ENCODE results near the gene C14orf119.
A peak's percentile ranks its signal among the peaks of the same experiment; 100 is the strongest.

The C14orf119 gene

DNA sequence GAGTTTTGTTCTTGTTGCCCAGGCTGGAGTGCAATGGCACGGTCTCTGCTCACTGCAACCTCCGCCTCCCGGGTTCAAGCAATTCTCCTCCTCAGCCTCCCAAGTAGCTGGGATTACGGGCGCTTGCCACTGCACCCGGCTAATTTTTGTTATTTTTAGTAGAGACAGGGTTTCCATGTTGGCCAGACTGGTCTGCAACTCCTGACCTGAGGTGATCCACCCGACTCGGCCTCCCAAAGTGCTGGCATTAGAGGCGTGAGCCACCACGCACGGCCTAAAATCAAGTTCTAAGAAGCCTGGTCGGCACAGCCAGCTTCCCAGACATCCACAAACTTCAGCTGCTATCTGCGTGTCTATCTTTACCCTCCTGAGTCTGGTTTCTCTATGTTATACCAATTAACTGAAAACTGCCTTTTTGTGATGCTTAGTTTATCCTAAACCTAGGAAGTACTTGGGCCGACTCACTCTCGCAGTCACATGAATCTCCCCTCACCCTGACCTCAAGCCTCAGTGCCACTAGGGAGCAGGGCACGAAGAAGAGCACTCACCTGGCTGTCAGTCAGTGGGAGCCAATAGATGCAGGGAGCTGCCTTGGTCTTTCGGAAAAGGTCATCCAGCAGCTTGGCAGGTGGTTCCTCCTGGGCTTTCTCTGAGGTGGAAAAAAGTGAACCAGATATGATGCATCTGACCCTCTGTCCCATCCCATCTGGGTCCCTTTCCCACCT is 34.6 kb upstream of the C14orf119 start:
- no peak for DNase-seq (ENCODE audit: low read depth)

DNA sequence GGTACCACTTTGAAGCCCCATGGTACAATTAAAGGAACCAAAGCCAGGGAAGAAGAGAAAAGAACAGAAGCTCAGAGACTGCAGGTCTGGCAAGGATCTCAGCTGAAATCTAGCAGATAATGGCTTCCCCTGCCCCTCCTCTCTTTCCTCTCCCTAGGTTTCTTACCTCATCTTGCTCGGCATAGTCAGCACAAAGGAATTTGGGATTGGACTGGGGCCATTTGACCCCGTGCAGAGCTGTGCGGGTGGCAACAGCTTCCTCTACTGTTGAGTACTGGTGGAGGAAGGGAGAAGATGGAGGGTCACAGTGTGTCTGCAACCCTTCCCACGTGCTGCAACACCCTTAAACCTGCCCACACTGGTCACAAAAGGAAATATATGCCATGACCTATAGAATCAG is 33.3 kb upstream of the C14orf119 start:
- no peak for DNase-seq (ENCODE audit: low read depth)

DNA sequence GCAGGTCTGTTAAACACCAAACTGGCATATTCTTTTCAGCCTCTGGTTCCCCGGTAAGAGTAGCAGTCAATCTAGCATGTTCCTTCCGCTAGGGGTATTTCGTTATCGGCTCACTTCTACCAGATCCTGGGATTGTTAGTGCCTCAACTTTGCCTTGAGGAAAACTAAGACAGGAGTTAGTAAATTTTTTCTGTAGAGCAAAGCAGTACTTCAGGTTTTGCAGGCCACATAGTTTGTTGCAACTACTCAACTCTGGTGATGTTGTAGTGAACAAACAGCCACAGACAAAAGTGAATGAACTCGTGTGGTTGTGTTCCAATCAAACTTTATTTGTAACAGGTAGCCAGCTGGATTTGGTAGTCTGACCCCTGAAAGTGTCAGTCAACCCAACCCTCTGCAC is 31.7 kb upstream of the C14orf119 start:
- DNase-seq (ENCODE audit: low read depth) = no peak

DNA sequence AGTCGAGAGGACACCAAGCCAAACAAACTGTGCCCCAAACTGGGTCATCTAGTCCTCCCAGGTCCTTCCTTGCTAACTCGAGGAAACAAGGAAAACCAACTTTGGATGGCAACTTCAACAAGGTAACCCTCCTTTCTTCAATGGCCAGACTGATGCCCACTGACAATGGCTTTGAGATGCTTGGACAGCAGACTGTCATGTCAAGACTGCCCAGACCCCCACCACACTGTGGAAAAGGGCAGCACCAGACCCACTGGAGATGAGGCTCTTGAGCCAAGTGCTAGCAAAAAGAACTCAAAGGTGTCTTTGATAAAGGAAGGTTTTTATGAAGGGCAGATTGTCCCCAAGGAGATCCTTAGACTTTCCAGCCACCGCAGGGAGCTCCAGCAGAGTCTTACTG is 28.9 kb upstream of the C14orf119 start:
- no peak for DNase-seq (ENCODE audit: low read depth)

DNA sequence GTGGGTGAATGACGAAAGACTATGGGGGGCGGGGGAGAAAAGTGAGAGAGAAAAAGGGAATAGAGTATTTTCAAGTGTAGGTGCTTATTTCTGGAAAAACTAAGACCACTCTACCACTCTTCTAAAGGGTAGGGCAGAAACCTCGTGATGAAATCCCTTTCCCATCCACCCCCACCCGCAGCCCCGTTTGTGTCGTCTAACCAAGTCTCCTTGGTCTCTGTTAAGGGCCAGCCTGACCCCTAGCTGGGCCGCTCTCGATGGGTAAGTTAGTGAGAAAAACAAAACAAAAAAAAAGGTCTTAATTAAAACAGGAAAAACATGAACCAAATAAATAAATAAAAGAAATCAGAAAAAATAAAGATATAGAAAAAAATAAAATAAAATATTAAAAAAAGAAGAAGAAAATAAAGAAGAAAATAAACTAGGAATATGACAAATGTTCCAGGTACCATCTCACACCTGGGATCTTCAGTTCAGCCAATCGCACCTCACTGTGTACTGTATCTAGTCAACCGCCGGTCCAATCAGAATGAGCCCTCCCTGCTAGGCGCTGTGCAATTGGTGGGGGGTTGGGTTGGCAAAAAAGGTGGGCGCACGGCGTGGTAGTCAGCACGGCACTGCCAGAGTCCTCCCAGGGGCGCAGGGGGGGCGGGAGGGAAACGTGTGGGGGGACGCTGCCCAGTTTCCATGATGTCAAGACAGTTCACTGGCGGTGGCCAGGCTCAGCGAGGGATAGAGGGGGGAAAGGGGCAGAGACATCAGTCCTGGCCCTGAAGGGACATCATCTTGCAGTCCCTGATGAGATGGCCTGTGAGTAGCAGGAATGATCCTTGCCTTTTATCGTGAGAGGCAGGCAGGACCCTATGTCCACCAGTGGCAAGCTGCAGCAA is 28.2 kb upstream of the C14orf119 start:
- no peak for DNase-seq (ENCODE audit: low read depth)

DNA sequence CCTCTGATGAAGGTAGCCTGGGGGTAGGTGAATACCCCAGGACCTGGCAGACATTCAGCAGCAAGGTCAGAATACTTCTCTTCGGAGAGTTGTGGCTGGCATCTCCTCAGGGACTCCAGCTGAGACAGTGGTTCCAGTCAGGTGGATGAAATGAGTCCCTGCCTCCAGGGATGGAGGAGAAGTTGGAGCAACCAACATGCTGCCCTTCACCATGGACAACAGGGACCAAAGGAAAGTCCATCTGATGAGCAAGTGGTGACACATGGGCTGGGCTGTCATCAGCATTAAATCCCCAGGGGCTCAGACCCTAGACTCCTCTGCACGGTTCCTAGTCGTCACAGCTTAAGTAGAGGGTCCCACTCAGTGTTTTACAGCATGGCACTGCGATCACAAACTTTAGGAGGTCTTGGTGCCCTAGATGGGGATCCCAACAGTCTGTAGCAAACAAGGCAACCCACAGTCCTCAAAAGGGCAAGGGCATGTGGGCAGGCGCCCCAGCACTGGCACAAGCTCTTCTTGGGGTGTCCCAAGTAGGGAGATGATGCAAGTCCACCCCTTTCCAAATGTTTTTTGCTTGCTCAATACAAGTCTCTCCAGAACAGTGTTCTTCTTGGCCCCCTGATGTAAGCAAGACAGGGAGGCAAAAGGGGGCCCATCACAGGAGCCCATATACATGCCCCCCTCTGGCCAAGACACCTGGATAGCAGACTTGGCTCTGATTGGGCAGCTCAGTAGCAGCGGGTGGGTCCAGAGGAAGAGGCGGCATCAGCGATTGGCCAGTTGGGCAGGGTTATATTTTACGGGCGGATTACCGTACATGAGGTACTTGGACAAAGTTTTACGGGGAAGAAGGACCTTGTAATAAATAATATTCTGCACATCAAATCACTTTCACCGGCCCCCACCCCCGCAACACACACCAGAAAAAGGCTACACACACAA is 27.2 kb upstream of the C14orf119 start:
- no peak for DNase-seq (ENCODE audit: low read depth)

DNA sequence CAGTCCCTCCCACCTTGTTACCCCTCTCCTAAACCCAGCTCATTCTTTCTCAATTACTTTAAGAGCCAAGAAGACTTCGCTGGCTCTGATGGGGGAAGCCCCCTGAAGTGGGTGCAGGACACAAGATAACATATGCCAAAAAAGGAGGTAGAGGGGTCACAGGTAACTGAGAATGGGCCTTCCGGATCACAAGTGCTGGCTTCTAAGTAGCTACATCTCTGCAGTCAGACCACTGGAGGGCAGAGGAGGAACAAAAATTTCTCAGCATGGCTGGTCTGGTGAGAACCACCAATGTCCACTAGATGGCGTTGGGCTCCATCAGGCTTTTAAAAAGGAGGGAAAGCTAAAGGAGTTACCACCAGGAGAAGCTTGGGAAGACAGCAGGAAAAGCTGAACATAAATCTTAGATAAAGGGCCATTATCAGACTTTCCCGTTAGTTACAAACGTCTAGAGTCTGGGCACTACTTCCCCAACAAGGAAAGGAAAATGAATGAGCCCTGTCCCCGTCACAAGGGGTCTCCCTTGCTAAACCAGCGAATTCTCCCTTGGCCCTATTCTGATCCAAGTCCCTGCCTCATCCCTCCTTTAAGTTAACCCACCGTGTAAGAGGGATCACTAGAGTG is 26.4 kb upstream of the C14orf119 start:
- DNase-seq (ENCODE audit: low read depth) = peak; percentile 61

DNA sequence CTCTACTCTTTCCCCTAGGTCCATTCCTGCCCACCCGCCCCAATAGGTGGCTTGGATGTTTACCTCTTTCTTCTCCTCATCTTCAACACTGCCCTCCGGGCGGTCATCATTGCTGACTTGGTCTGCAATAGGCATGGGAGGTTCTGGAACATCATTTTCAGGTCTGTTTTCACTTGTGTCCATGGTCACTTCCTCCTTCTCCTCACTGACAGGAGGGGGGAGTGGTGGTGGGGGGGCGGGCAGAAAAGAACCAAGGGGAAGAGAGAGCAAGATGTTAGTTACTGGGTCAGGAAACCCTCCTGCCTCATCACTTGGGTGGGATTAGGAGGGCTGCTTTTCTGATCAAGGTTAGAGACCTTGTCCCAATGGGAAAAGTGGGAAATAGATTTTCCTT is 25.9 kb upstream of the C14orf119 start:
- DNase-seq (ENCODE audit: low read depth) = no peak

DNA sequence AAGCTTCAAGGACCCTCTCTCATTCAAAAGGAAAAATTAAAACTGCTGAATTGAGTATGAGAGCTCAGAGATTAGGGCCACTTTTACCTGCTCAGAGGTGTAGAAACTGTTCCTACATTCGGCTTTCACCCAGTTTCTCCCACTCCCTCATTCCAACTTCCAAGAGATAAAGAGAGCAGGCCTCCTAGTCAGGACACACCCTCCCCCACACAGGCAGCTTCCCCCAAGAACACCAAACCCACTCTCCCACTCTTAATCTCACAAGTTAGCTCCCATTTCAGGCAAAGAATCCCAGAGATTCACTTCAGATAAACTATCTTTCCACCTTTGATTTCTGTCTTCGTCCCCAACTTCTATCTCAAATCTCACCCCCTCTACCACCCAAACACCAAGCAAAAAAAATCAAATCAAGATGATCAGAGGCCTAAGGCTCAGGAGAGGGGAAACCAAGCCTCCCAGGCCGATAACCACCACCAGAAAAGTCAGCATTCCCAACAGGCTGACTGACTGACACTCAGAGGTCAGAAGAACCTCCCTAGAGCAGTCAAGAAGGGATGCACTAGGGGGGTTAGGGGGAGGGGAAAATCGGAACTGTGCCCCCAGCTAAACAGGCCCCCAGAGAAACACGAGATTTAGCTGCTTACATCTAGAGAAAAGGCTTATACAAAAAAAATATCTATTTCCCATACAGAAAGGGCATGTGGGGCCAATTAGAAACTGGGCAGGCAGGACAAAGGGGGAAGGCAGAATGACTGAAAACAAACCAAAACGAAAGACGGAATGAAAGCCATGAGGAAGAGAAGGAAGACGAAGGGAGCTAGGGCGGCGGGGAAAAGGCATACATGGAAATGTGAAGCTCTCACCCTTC is 24.8 kb upstream of the C14orf119 start:
- no peak for DNase-seq (ENCODE audit: low read depth)

DNA sequence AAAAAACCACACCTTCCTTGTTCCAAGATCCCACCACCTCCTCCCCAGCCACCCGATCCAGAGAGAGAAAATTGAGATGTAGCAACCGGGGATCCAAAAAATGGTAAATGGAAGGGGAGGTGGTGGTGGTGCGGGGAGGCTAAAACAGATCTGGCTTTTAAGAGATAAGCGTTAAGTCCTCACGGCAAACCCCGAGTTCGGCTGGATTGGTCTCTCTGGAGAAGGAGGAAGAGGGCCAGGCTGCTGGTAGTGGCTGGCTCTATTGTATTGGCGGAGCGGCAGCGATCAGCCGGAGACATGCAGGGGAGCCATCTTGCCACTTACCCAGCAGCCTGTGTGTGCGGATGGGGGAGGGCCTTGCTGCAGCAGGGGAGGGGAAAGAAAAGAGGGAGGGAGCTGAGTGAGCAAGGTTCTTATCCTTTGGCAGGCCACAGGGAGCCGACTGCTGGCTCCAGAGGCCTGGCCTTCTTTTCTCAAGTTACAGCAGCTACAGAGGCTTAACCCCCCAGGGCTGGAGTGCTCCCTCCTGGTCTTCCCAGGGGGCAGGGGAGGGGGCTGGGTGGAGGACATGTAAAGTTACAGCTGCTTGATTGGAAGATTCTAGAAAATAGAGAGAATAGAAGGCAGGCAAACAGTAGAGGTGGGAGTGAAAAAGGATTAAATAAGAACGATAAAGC is 23.9 kb upstream of the C14orf119 start:
- peak; percentile 66 for DNase-seq (ENCODE audit: low read depth)

DNA sequence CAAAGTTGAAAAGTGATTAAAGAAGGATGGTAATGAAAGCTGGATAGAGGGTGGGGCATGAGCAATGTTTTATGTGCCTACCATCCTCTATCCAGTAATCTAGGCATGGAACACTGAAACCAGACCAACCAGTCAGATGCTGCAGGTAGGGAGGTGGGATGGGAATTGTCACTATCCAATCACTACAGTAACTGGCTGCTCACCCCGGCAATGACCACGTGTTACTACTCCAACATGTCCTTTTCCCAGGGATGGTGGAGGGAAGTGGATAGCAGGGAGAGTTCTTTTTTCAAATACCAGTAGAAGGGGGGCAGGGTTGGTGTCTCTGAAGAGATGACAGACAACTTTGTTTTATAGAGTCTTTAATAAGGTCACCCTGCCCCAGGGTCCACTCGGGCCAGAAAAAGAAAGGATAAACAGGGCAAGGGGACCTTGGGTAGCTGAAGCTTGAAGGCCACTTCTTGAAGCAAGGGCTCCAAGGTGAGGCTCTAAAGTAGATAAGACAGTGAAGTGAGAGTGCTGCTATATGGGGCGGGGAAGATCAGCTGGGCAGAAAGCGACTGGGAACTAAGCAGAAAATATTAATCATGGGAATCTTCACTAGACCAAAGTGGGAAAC is 23.3 kb upstream of the C14orf119 start:
- no peak for DNase-seq (ENCODE audit: low read depth)

DNA sequence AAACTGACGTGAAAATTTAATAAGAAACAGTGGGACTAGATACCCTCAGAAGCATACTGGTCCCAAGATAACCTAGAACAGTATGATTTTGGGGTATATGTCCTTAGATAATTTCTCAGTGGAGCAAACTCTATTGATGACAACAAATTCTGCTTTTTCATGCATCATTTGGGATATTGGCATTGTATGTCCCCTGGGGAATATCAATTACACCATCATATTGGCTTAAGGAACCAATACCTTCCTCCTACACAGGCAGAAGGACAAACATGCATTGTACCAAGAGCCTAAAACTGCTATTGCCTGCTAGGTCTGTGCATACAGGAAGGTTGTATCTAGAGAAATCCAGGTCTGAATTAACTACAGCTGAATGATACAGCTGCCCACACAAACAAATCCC is 20.4 kb upstream of the C14orf119 start:
- DNase-seq (ENCODE audit: low read depth) = no peak

DNA sequence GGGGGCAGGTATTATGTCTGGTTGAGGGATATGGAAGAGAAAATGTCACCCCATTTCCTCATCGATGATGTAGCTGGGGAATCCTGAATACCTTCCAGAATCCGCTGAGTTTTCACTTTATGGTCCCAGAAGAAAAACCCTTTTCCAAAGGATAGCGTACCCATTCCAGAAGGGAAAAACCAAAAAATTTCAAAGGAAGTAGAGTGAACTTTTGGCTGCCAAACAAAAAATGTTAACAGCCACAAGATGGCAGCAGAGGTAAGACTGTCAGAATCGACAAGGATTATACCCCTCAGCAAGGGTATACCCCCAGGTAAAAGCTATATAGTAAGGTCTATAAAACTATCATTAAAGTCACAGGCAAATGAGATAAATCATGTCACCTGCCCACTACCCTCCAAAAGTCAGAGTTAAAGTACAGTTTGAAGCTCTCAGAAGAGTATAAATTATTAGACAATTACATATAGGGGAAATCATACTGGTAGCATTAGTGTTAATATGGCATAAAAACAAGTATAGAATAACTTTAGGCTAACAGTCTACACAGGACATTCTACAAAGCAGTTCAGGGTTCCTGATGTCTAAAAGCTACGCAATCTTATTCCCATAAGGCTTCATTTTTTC is 18.4 kb upstream of the C14orf119 start:
- no peak for DNase-seq (ENCODE audit: low read depth)

DNA sequence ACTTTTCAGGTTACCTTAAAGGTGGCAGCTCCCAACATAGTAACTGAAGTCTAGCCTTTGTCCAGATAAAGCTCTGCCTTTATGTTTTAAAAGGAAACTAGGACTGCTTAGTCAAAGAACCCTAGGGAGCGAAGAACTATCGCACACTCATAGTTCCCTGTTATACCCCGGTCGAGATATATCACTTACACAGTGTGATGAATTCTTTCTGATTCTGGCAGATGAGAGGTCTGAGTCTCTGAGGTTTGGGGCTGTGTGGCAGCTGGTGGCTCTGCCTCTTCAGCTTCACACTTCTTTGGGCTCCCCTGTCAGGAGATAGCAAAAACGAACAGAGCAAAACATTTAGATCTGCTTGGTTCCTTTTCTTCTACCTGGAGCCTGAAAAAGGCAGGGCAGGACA is 17.3 kb upstream of the C14orf119 start:
- no peak for DNase-seq (ENCODE audit: low read depth)

DNA sequence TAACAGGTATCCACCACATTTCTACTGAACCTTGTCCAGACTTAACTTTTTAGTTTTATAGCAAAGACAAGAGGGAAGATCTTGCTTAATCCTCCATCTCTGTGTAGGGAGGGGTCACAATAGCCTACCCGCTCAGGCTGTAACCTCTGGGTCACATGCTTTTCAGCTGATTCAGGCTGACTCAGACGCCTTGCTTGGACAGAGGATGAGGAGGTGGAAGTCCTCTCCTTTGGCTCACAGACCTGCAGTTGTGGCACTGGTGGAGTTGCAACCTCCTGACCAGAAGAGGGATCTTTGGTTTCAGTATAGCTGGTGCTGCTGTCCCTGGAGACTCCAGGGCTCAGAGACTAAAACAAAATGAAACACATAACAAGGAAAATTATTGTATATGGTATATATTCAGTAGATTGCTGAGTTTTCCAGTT is 16.6 kb upstream of the C14orf119 start:
- DNase-seq (ENCODE audit: low read depth) = no peak

DNA sequence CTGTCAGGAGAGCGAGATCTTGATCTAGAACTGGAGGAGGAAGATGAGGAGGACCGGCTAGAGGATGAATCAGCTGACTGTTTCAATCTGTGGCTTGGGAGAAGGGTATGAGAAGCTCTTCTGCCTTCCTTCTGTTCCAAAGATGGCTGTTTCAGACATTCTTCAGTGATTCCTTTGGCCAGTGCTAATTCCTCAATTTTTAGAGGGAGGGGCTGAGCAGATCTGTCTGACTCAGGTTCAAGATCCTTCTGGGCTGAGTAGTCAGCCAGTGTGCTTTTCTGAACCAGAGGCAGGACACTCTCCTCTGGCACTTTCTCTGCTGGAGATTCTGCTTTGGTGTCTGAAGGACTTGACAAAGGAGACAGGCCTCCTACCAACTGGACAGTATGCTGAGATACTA is 15.6 kb upstream of the C14orf119 start:
- no peak for DNase-seq (ENCODE audit: low read depth)

DNA sequence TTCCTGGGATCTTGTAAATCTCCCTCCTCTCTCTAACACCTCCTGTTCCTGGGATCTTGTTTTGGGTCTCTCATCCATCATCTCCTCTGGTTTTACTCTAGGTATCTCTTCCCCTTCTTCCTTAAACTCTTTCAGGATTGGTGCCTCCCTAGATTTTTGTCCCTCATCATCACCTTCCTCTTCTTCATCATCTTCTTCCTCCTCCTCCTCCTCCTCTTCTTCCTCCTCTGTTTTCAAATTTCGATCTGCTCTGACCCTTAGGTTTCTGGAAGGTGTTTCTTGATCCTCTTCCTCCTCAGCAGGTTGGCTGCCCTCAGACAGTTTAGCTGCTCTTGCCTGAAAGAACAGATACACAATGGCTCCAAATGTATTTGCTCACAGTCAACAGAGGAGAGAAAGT is 14.8 kb upstream of the C14orf119 start:
- no peak for DNase-seq (ENCODE audit: low read depth)

DNA sequence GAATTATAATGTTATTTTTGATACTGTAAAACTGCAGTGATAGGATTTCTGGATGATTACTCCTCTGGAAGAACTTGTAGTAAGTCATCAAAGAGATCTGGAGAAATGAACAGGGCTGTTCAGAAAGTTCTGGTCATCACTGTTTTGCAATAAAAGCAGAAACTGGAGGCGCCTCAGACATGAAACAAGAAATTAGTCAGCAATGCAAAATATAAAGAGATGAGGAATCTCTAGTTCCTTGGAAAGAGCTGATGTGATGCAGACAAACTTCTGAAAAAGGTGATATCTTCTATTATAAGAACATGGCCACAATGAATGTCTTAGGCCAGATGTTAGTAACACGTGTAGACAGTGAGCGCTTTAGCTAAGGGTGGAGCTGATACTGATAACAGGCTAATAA is 9.8 kb upstream of the C14orf119 start:
- no peak for DNase-seq (ENCODE audit: low read depth)

DNA sequence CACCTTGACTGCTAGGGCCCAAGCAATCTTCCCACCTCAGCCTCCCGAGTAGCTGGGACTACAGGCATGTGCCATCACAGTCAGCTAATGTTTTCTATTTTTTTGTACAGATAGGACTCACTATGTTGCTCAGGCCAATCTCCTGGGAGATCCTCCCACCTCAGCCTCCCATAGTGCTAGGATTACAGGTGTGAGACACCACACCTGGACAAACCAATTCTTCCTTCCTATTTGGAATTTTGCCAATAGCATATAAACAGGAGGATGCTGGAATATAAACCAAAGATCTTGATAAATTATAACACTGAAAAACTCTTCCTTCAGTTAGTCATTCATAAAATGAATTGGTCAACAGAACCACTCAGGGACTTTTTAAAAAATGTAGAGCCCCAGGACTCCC is 8.7 kb upstream of the C14orf119 start:
- DNase-seq (ENCODE audit: low read depth) = no peak

Measured in stimulated activated CD4-positive, alpha-beta T cell treated with anti-CD3 and anti-CD28 coated beads, Interleukin-2, amount 100 ng/mL, for 4 hours (primary cell).